HCT116 (cell line): ENCODE results near the gene LYPD3. TPM values are rescaled to one million over a fixed set of nuclear protein-coding genes. Genes with fewer than 3 reads are reported as not detected.

Experiments
- ATAC-seq: fragments of 200-7000 bp; cut with Tn5 transposase; 2 replicates; pipeline ENCODE4 v1.9.1; 2020; ENCODE audit warnings: mild to moderate bottlenecking, moderate library complexity
- BruUV-seq: library from RNA; stranded (reverse); fragments of 400-500 nt; replicated peaks from 2 replicates; lab custom pipeline; 2021; lab: Mats Ljungman, UMichigan
- CTCF ChIA-PET: fragments of 300-600 bp; sonication (Branson Sonifier 250); formaldehyde crosslinking; loops from one replicate; lab custom pipeline; 2021; ENCODE audit warnings: antibody characterized with exemption; lab: Charles Lee
- POLR2A ChIA-PET: fragments of 300-600, 350-600 bp; sonication (Branson Sonifier 250); formaldehyde crosslinking; loops from one replicate; lab custom pipeline; 2021; ENCODE audit warnings: antibody characterized with exemption; lab: Charles Lee
- RAD21 ChIA-PET, 2 experiments: fragments of 300-600 bp; sonication (Branson Sonifier 250); formaldehyde crosslinking; loops; one replicate each; lab custom pipeline; 2023; ENCODE audit warnings: low total read pairs in 2 of 2; ENCODE audit not compliant: uncharacterized antibody in 2 of 2, unreplicated experiment in 2 of 2, low non-redundant PET in 1 of 2; lab: Charles Lee
- DNase-seq: peaks from one replicate; pipeline ENCODE4 v3.0.0-alpha.2; 2010; ENCODE audit warnings: low read depth, low spot score
- H2AFZ ChIP-seq: fragments of 200-600 bp; shearing (Covaris generic), sonication (generic); 2 replicates; pipeline ENCODE4 v1.6.1; 2017; ENCODE audit warnings: low read depth, mixed run types, mixed read lengths, antibody characterized with exemption, low read length; ENCODE audit not compliant: poor library complexity, severe bottlenecking
- H3K27ac ChIP-seq: 2 replicates; pipeline ENCODE4 v1.5.1; 2012; ENCODE audit warnings: low read depth, low read length
- H3K27me3 ChIP-seq: fragments of 200-600 bp; sonication (generic); 2 replicates; pipeline ENCODE4 v1.6.1; 2016; ENCODE audit warnings: mixed run types, low read length, mixed read lengths; ENCODE audit not compliant: insufficient read depth
- H3K36me3 ChIP-seq, 2 experiments: fragments of 200-500 bp in 1 of 2; fragments of 200-600 bp in 1 of 2; sonication (Bioruptor generic) in 1 of 2; sonication (generic) in 1 of 2; 2 replicates each; pipeline versions ENCODE4 v1.5.1 to v1.6.1; 2014 to 2016; ENCODE audit warnings: low read length in 2 of 2, inconsistent platforms in 1 of 2, mixed read lengths in 1 of 2, mixed run types in 1 of 2; ENCODE audit not compliant: insufficient read depth in 2 of 2, control insufficient read depth in 1 of 2
- H3K4me1 ChIP-seq, 2 experiments: fragments of 200-600 bp in 1 of 2; sonication (generic) in 1 of 2; 2 replicates each; pipeline versions ENCODE4 v1.5.1 to v1.6.1; 2012 to 2017; ENCODE audit warnings: low read length in 2 of 2, inconsistent platforms in 1 of 2, mild to moderate bottlenecking in 1 of 2, mixed read lengths in 1 of 2, mixed run types in 1 of 2, moderate library complexity in 1 of 2; ENCODE audit not compliant: insufficient read depth in 2 of 2, control insufficient read depth in 1 of 2
- H3K4me2 ChIP-seq: fragments of 200-600 bp; sonication (generic); 2 replicates; pipeline ENCODE4 v1.6.1; 2017; ENCODE audit warnings: mixed run types, low read length, mixed read lengths
- H3K4me3 ChIP-seq, 2 experiments: fragments of 200-600 bp in 1 of 2; sonication (generic) in 1 of 2; replicated peaks in 1 of 2; 2 replicates each; pipeline ENCODE4 v1.5.1; 2011 to 2016; ENCODE audit warnings: low read length in 2 of 2, control low read depth in 1 of 2, low read depth in 1 of 2, mild to moderate bottlenecking in 1 of 2, mixed read lengths in 1 of 2, mixed run types in 1 of 2
- H3K79me2 ChIP-seq: fragments of 200-600 bp; sonication (generic); 2 replicates; pipeline ENCODE4 v1.6.1; 2017; ENCODE audit warnings: mild to moderate bottlenecking, mixed run types, low read length, moderate library complexity, mixed read lengths; ENCODE audit not compliant: insufficient read depth
- H3K9ac ChIP-seq: fragments of 200-600 bp; sonication (generic); 2 replicates; pipeline ENCODE4 v1.6.1; 2016; ENCODE audit warnings: low read length, mixed read lengths
- H3K9me2 ChIP-seq: fragments of 200-600 bp; sonication (generic), shearing (Covaris generic); 2 replicates; pipeline ENCODE4 v1.6.1; 2017; ENCODE audit warnings: mixed run types, mild to moderate bottlenecking, moderate library complexity; ENCODE audit not compliant: insufficient read depth
- H3K9me3 ChIP-seq, 2 experiments: fragments of 200-500 bp in 1 of 2; fragments of 200-600 bp in 1 of 2; sonication (Bioruptor generic) in 1 of 2; sonication (generic) in 1 of 2; 2 replicates each; pipeline ENCODE4 v1.6.1; 2014 to 2017; ENCODE audit warnings: low read length in 2 of 2, mixed read lengths in 2 of 2, inconsistent platforms in 1 of 2, low read depth in 1 of 2, mild to moderate bottlenecking in 1 of 2, mixed run types in 1 of 2, moderate library complexity in 1 of 2; ENCODE audit not compliant: control insufficient read depth in 1 of 2, insufficient read depth in 1 of 2
- H4K20me1 ChIP-seq: fragments of 200-600 bp; sonication (generic), shearing (Covaris generic); 2 replicates; pipeline ENCODE4 v1.6.1; 2017; ENCODE audit warnings: mixed run types, mild to moderate bottlenecking, moderate library complexity; ENCODE audit not compliant: insufficient read depth
- CBX3 ChIP-seq: IDR thresholded peaks from 2 replicates; pipeline ENCODE4 v1.6.1; 2012; ENCODE audit warnings: low read depth
- EGR1 ChIP-seq: IDR thresholded peaks from 2 replicates; pipeline ENCODE4 v1.6.1; 2012; ENCODE audit warnings: low read depth
- EZH2 ChIP-seq: fragments of 200-600 bp; sonication (generic); IDR thresholded peaks from 2 replicates; pipeline ENCODE4 v1.6.1; 2017; ENCODE audit warnings: antibody characterized with exemption, mixed run types
- EZH2phosphoT487 ChIP-seq: fragments of 200-600 bp; IDR thresholded peaks from 2 replicates; pipeline ENCODE4 v1.6.1; 2018; ENCODE audit warnings: antibody characterized with exemption, borderline replicate concordance
- FOSL1 ChIP-seq: IDR thresholded peaks from 2 replicates; pipeline ENCODE4 v1.6.1; 2012; ENCODE audit warnings: low read depth
- JUND ChIP-seq: IDR thresholded peaks from 2 replicates; pipeline ENCODE4 v1.6.1; 2012
- POLR2AphosphoS5 ChIP-seq: IDR thresholded peaks from 2 replicates; pipeline ENCODE4 v1.6.1; 2011; ENCODE audit warnings: mild to moderate bottlenecking, low read depth, low read length, moderate library complexity
- RAD21 ChIP-seq: IDR thresholded peaks from 2 replicates; pipeline ENCODE4 v1.6.1; 2012; ENCODE audit warnings: low read depth, mild to moderate bottlenecking
- SIN3A ChIP-seq: IDR thresholded peaks from 2 replicates; pipeline ENCODE4 v1.6.1; 2012; ENCODE audit warnings: low read depth
- TCF7L2 ChIP-seq: IDR thresholded peaks from 2 replicates; pipeline ENCODE4 v1.7.0; 2011; ENCODE audit warnings: borderline replicate concordance, inconsistent platforms; ENCODE audit not compliant: insufficient read depth, insufficient read length; ENCODE audit errors: extremely low read depth
- ZFX ChIP-seq: fragments of 450-650 bp; IDR thresholded peaks from 2 replicates; pipeline ENCODE4 v1.6.1; 2017
- ZNF274 ChIP-seq: fragments of 200-500 bp; sonication (Bioruptor generic); IDR thresholded peaks from 2 replicates; pipeline ENCODE4 v1.6.1; 2014; ENCODE audit warnings: mild to moderate bottlenecking, low read depth, low read length, inconsistent platforms
- intact Hi-C: fragments of 100-400 bp; cut with micrococcal nuclease; formaldehyde crosslinking; loops from 2 replicates; pipeline ENCODE4 v1.10.0; 2022
- total RNA-seq: library from RNA; stranded (reverse); gene quantifications from one replicate; pipeline ENCODE4 v1.2.1, GENCODE V29; 2021; ENCODE audit not compliant: unreplicated experiment
- TF ChIP-seq, protein P1 (sequence below): IDR thresholded peaks from 2 replicates; pipeline ENCODE4 v1.6.1; 2011; ENCODE audit warnings: mild to moderate bottlenecking, low read length, moderate library complexity; ENCODE audit not compliant: insufficient replicate concordance; ENCODE audit errors: extremely low read depth
- TF ChIP-seq, protein P2 (sequence below): IDR thresholded peaks from 2 replicates; pipeline ENCODE4 v1.6.1; 2012
- TF ChIP-seq, protein P3 (sequence below): IDR thresholded peaks from 2 replicates; pipeline ENCODE4 v1.6.1; 2012; ENCODE audit warnings: low read depth
- TF ChIP-seq, protein P4 (sequence below): IDR thresholded peaks from 2 replicates; pipeline ENCODE4 v1.6.1; 2012

LYPD3 gene
- total RNA-seq, 1 experiment from 2014 or later = 3.6 TPM

DNA sequence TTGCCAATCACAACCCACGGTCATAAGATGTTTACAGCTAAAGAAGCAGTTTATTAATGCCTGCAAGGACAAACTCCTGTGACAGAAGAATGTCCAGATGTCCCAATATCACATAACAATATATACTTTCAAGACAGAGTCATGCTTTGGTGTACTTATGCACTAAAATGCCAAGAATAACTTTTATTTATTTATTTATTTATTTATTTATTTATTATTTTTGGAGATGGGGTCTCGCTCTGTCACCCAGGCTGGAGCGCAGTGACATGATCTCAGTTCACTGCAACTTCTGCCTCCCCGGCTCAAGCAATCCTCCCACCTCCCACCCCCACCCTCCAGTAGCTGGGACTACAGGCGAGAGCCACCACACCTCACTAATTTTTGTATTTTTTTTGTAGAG lies 41.6 kb downstream of the LYPD3 start:
- intact Hi-C loops = no loop called here
- no peak overlapping the region for H3K27ac ChIP-seq
- no peaks in the 10 kb centered on the region for H3K9me2 ChIP-seq
- no peak overlapping the region for H3K4me3 ChIP-seq
- H3K27me3 ChIP-seq = no peaks in the 10 kb centered on the region
- H3K4me1 ChIP-seq = peaks cover 7 to 10% of the 10 kb centered on the region in 2 experiments
- BruUV-seq = no TSS peak
- H3K9ac ChIP-seq = no peak overlapping the region
- CTCF ChIA-PET = interaction anchor here (1.9 kb wide), 1 partner anchor 9 kb away, joined by 9 read pairs; no protein-coding TSS in a partner anchor
- H4K20me1 ChIP-seq = no peaks in the 10 kb centered on the region
- no peaks in the 10 kb centered on the region for H3K36me3 ChIP-seq
- H3K9me3 ChIP-seq = no peaks in the 10 kb centered on the region
- RAD21 ChIA-PET = no interaction called here
- no peak for DNase-seq
- no peak overlapping the region for H2AFZ ChIP-seq
- H3K4me2 ChIP-seq = no peak overlapping the region
- H3K79me2 ChIP-seq = no peaks in the 10 kb centered on the region
- ATAC-seq = no peak
- TF ChIP-seq, protein P1, sequence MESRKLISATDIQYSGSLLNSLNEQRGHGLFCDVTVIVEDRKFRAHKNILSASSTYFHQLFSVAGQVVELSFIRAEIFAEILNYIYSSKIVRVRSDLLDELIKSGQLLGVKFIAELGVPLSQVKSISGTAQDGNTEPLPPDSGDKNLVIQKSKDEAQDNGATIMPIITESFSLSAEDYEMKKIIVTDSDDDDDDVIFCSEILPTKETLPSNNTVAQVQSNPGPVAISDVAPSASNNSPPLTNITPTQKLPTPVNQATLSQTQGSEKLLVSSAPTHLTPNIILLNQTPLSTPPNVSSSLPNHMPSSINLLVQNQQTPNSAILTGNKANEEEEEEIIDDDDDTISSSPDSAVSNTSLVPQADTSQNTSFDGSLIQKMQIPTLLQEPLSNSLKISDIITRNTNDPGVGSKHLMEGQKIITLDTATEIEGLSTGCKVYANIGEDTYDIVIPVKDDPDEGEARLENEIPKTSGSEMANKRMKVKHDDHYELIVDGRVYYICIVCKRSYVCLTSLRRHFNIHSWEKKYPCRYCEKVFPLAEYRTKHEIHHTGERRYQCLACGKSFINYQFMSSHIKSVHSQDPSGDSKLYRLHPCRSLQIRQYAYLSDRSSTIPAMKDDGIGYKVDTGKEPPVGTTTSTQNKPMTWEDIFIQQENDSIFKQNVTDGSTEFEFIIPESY = no peak
- no peak for TF ChIP-seq SIN3A
- TF ChIP-seq ZFX = no peak
- no peak for TF ChIP-seq EZH2
- TF ChIP-seq, protein P2, sequence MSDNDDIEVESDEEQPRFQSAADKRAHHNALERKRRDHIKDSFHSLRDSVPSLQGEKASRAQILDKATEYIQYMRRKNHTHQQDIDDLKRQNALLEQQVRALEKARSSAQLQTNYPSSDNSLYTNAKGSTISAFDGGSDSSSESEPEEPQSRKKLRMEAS = no peak
- no peak for TF ChIP-seq EZH2phosphoT487
- no peak for TF ChIP-seq ZNF274
- no peak for TF ChIP-seq RAD21
- no peak for TF ChIP-seq POLR2AphosphoS5
- TF ChIP-seq TCF7L2 = no peak
- TF ChIP-seq FOSL1 = no peak
- TF ChIP-seq, protein P3, sequence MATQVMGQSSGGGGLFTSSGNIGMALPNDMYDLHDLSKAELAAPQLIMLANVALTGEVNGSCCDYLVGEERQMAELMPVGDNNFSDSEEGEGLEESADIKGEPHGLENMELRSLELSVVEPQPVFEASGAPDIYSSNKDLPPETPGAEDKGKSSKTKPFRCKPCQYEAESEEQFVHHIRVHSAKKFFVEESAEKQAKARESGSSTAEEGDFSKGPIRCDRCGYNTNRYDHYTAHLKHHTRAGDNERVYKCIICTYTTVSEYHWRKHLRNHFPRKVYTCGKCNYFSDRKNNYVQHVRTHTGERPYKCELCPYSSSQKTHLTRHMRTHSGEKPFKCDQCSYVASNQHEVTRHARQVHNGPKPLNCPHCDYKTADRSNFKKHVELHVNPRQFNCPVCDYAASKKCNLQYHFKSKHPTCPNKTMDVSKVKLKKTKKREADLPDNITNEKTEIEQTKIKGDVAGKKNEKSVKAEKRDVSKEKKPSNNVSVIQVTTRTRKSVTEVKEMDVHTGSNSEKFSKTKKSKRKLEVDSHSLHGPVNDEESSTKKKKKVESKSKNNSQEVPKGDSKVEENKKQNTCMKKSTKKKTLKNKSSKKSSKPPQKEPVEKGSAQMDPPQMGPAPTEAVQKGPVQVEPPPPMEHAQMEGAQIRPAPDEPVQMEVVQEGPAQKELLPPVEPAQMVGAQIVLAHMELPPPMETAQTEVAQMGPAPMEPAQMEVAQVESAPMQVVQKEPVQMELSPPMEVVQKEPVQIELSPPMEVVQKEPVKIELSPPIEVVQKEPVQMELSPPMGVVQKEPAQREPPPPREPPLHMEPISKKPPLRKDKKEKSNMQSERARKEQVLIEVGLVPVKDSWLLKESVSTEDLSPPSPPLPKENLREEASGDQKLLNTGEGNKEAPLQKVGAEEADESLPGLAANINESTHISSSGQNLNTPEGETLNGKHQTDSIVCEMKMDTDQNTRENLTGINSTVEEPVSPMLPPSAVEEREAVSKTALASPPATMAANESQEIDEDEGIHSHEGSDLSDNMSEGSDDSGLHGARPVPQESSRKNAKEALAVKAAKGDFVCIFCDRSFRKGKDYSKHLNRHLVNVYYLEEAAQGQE = no peak
- TF ChIP-seq, protein P4, sequence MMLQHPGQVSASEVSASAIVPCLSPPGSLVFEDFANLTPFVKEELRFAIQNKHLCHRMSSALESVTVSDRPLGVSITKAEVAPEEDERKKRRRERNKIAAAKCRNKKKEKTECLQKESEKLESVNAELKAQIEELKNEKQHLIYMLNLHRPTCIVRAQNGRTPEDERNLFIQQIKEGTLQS = no peak
- TF ChIP-seq CBX3 = no peak
- no peak for TF ChIP-seq EGR1
- TF ChIP-seq JUND = no peak
- POLR2A ChIA-PET = no interaction called here
